Measurements from ENCODE around the gene GPANK1. TPM values are rescaled to one million over a fixed set of nuclear protein-coding genes. Genes with fewer than 3 reads are reported as not detected.

The GPANK1 gene
- total and polyA plus RNA-seq, 2 of the 13 experiments (the other 11 are each of a cell fraction or from before 2014, with no cell fraction given): 15.4 to 22.8 TPM

- peak; percentile 67 for TF ChIP-seq TFDP2 (CRISPR knock-in tag; IDR thresholded peaks at IDR 0.05)
- TF ChIP-seq ETV6 (CRISPR knock-in tag; conservative IDR thresholded peaks at IDR 0.05): peak; percentile 76; the same call in 1 of the 2 replicates
- TF ChIP-seq ZSCAN9 (CRISPR knock-in tag; IDR thresholded peaks at IDR 0.05; ENCODE audit: borderline replicate concordance): peak; percentile 81; the same call in 1 of the 2 replicates
- peak; percentile 81 for TF ChIP-seq SALL1 (CRISPR knock-in tag; IDR thresholded peaks at IDR 0.05)
- peak; percentile 64 for TF ChIP-seq RXRA (CRISPR knock-in tag; IDR thresholded peaks at IDR 0.05)
- no peak for TF ChIP-seq PHB2 (IDR thresholded peaks at IDR 0.05; ENCODE audit: partially characterized antibody)
- no peak for TF ChIP-seq SSRP1 (CRISPR knock-in tag; IDR thresholded peaks at IDR 0.05)
- TF ChIP-seq CTCF (CRISPR knock-in tag; IDR thresholded peaks at IDR 0.05): peak; percentile 33
- no peak for TF ChIP-seq ZXDC (CRISPR knock-in tag; IDR thresholded peaks at IDR 0.05)
- no peak for TF ChIP-seq ZNF432 (CRISPR knock-in tag; IDR thresholded peaks at IDR 0.05; ENCODE audit: borderline replicate concordance)
- TF ChIP-seq GPBP1L1 (CRISPR knock-in tag; IDR thresholded peaks at IDR 0.05): no peak
- TF ChIP-seq HOXA7 (CRISPR knock-in tag; IDR thresholded peaks at IDR 0.05): no peak
- peak; percentile 19; the same call in 1 of the 2 replicates for TF ChIP-seq E2F1 (CRISPR knock-in tag; IDR thresholded peaks at IDR 0.05)
- TF ChIP-seq RBAK (CRISPR knock-in tag; IDR thresholded peaks at IDR 0.05): no peak
- TF ChIP-seq SKI (IDR thresholded peaks at IDR 0.05; ENCODE audit: partially characterized antibody): no peak
- TF ChIP-seq ZNF709 (CRISPR knock-in tag; IDR thresholded peaks at IDR 0.05): no peak
- peak; percentile 100 for TF ChIP-seq CEBPB (IDR thresholded peaks at IDR 0.05; ENCODE audit: borderline replicate concordance, low read depth, low read length)
- TF ChIP-seq FOSL2 (CRISPR knock-in tag; IDR thresholded peaks at IDR 0.05): peak; percentile 74; the same call in 1 of the 2 replicates
- 0 out of 2 replicates have a peak, but pooled peaks have one; percentile 31 for TF ChIP-seq SNAPC5 (CRISPR knock-in tag; IDR thresholded peaks at IDR 0.05; ENCODE audit: borderline replicate concordance)
- no peak for TF ChIP-seq NONO (IDR thresholded peaks at IDR 0.05)
- TF ChIP-seq NONO (CRISPR knock-in tag; conservative IDR thresholded peaks at IDR 0.05): peak; percentile 94
Measured at GRCh38 chr6:31702819-31703716, 38.3 kb upstream of the GPANK1 start, which contains the start of gene ABHD16A (continued).

All from HepG2 (cell line).